MM.1S (cell line): ENCODE results near the gene LEUTX.

ENCODE experiments used
- DNase-seq: peaks from one replicate; pipeline ENCODE4 v3.0.0-alpha.2; 2015
- H2AFZ ChIP-seq: fragments of 300-600 bp; sonication (generic); 2 replicates; pipeline ENCODE4 v1.6.0; 2016; ENCODE audit warnings: antibody characterized with exemption, low read length
- H3F3A ChIP-seq: fragments of 300-600 bp; sonication (generic); 2 replicates; pipeline ENCODE4 v1.6.1; 2016; ENCODE audit warnings: mild to moderate bottlenecking, antibody characterized with exemption, low read length, moderate library complexity, mixed read lengths; ENCODE audit not compliant: insufficient read depth
- H3K27ac ChIP-seq: fragments of 300-600 bp; sonication (generic); 2 replicates; pipeline ENCODE4 v1.5.1; 2016; ENCODE audit warnings: mild to moderate bottlenecking, low read length
- H3K27me3 ChIP-seq: fragments of 300-600 bp; sonication (generic); replicated peaks from 2 replicates; pipeline ENCODE4 v1.6.0; 2016; ENCODE audit warnings: low read length; ENCODE audit not compliant: insufficient read depth
- H3K36me3 ChIP-seq: fragments of 300-600 bp; sonication (generic); replicated peaks from 2 replicates; pipeline ENCODE4 v1.6.1; 2016; ENCODE audit warnings: mild to moderate bottlenecking, low read length, mixed read lengths; ENCODE audit not compliant: insufficient read depth
- H3K4me1 ChIP-seq: fragments of 300-600 bp; sonication (generic); 2 replicates; pipeline ENCODE4 v1.6.1; 2016; ENCODE audit warnings: low read length, mixed read lengths
- H3K4me2 ChIP-seq: fragments of 300-600 bp; sonication (generic); 2 replicates; pipeline ENCODE4 v1.6.0; 2016; ENCODE audit warnings: low read depth, low read length
- H3K4me3 ChIP-seq: fragments of 300-600 bp; sonication (generic); 2 replicates; pipeline ENCODE4 v1.5.1; 2016; ENCODE audit warnings: low read length, mixed read lengths
- H3K79me2 ChIP-seq: fragments of 300-600 bp; sonication (generic); 2 replicates; pipeline ENCODE4 v1.6.1; 2016; ENCODE audit warnings: mixed run types, low read length, mixed read lengths
- H3K9ac ChIP-seq: fragments of 300-600 bp; sonication (generic); 2 replicates; pipeline ENCODE4 v1.6.1; 2016; ENCODE audit warnings: low read length, mixed read lengths
- H3K9me2 ChIP-seq: fragments of 300-600 bp; sonication (generic); replicated peaks from 2 replicates; pipeline ENCODE4 v1.6.1; 2016; ENCODE audit warnings: mild to moderate bottlenecking, low read length, mixed read lengths; ENCODE audit not compliant: insufficient read depth
- H3K9me3 ChIP-seq: fragments of 300-600 bp; sonication (generic); replicated peaks from 2 replicates; pipeline ENCODE4 v1.6.1; 2016; ENCODE audit warnings: mild to moderate bottlenecking, low read length, mixed read lengths; ENCODE audit not compliant: insufficient read depth
- H4K20me1 ChIP-seq: fragments of 300-600 bp; sonication (generic); 2 replicates; pipeline ENCODE4 v1.6.1; 2016; ENCODE audit warnings: mild to moderate bottlenecking, low read length, moderate library complexity, mixed read lengths; ENCODE audit not compliant: insufficient read depth
- EZH2 ChIP-seq: fragments of 300-600 bp; sonication (generic); optimal IDR thresholded peaks from 2 replicates; pipeline ENCODE3; 2017; ENCODE audit warnings: low read depth, mild to moderate bottlenecking, antibody characterized with exemption, low read length, mixed read lengths
- EZH2phosphoT487 ChIP-seq: fragments of 300-600 bp; sonication (generic); IDR thresholded peaks from 2 replicates; pipeline ENCODE4 v1.6.1; 2018; ENCODE audit warnings: antibody characterized with exemption, low read length
- TF ChIP-seq, protein P1 (sequence below): fragments of 300-600 bp; sonication (generic); IDR thresholded peaks from 2 replicates; pipeline ENCODE4 v1.5.1; 2016; ENCODE audit warnings: antibody characterized with exemption, low read length, mixed read lengths

LEUTX gene

GRCh38 chr19:39780894-39781293 is 2.2 kb downstream of the LEUTX start:
- Histone ChIP-seq H3K4me3 (no peak overlapping the region), H2AFZ (no peak overlapping the region), H3K4me2 (no peak overlapping the region), H3K27me3 (no peaks in the 10 kb centered on the region), H3K9me3 (no peaks in the 10 kb centered on the region), H3K79me2 (no peaks in the 10 kb centered on the region), H3K27ac (no peak overlapping the region), H3K9ac (no peak overlapping the region), H4K20me1 (no peaks in the 10 kb centered on the region), H3K4me1 (peaks cover 5% of the 10 kb centered on the region; the same call in 1 of the 2 replicates), H3K9me2 (no peaks in the 10 kb centered on the region), H3K36me3 (no peaks in the 10 kb centered on the region), H3F3A (no peaks in the 10 kb centered on the region)
- TF ChIP-seq EZH2 (no peak), EZH2phosphoT487 (no peak)
- TF ChIP-seq, protein P1, sequence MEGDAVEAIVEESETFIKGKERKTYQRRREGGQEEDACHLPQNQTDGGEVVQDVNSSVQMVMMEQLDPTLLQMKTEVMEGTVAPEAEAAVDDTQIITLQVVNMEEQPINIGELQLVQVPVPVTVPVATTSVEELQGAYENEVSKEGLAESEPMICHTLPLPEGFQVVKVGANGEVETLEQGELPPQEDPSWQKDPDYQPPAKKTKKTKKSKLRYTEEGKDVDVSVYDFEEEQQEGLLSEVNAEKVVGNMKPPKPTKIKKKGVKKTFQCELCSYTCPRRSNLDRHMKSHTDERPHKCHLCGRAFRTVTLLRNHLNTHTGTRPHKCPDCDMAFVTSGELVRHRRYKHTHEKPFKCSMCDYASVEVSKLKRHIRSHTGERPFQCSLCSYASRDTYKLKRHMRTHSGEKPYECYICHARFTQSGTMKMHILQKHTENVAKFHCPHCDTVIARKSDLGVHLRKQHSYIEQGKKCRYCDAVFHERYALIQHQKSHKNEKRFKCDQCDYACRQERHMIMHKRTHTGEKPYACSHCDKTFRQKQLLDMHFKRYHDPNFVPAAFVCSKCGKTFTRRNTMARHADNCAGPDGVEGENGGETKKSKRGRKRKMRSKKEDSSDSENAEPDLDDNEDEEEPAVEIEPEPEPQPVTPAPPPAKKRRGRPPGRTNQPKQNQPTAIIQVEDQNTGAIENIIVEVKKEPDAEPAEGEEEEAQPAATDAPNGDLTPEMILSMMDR: no peak
- no peak for DNase-seq

DNA sequence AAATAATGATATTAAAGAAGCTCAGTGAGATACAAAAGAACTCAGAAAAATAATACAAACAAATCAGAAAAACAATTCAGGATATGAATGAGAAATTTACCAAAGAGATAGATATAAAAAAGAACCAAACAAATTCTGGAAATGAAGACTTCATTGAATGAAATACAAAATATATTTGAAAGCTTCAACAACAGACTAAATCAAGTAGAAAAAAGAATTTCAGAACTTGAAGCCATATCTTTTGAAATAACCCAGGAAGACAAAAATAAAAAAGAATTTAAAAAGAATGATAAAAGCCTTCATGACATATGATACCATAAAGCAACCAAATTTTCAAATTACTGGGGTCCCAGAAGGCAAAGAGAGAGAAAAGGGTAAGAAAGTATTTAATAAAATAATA is 9.6 kb downstream of the LEUTX start:
- Histone ChIP-seq H3K79me2 (no peaks in the 10 kb centered on the region), H3K27ac (no peak overlapping the region), H3K4me1 (0 out of 2 replicates have a peak, but pooled peaks cover 5% of the 10 kb centered on the region), H3K27me3 (no peaks in the 10 kb centered on the region), H3F3A (no peaks in the 10 kb centered on the region), H3K9me3 (no peaks in the 10 kb centered on the region), H3K4me3 (no peak overlapping the region), H3K9me2 (no peaks in the 10 kb centered on the region), H2AFZ (no peak overlapping the region), H3K9ac (no peak overlapping the region), H3K4me2 (no peak overlapping the region), H3K36me3 (no peaks in the 10 kb centered on the region), H4K20me1 (no peaks in the 10 kb centered on the region)
- no peak for DNase-seq
- TF ChIP-seq EZH2 (no peak), EZH2phosphoT487 (no peak)
- TF ChIP-seq, protein P1: no peak

DNA sequence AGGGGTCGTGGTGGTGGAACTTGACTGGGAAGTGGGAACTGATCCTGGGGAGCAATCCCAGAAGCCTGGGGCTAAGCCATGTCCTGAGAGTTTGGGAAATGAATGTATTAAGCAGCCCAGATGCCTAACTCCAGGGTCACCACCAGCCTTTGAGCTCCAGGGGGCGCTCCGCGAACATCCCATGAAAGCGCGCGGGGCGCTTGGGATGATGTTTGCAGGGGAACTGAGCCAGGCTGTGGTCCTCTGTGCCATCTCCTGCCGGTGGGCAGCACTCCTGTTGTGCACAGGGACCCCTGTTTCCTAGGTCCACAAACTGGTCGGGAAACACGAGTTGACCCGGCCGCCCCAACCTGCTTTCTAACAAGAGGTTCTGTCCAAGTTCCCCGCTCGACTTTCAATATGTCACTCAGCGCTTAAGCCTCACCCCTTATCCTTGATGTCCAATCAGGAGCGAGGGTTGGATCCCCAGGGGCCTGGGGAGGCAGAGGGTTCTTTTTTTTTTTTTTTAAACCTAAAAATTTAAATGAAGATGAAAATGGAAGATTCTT is 14.4 kb downstream of the LEUTX start:
- peaks cover 6% of the 10 kb centered on the region for H3F3A ChIP-seq
- H3K27ac ChIP-seq: no peak overlapping the region
- H3K4me2 ChIP-seq: peak overlapping the region; percentile 56; the same call in 1 of the 2 replicates
- no peaks in the 10 kb centered on the region for H4K20me1 ChIP-seq
- peak overlapping the region; percentile 91 for H2AFZ ChIP-seq
- no peaks in the 10 kb centered on the region for H3K9me3 ChIP-seq
- 0 out of 2 replicates have a peak, but pooled peaks cover 3% of the 10 kb centered on the region for H3K27me3 ChIP-seq
- no peaks in the 10 kb centered on the region for H3K36me3 ChIP-seq
- peak; percentile 82 for DNase-seq
- no peaks in the 10 kb centered on the region for H3K9me2 ChIP-seq
- peak overlapping the region; percentile 31; the same call in 1 of the 2 replicates for H3K9ac ChIP-seq
- H3K4me1 ChIP-seq: peaks cover 13% of the 10 kb centered on the region; the same call in 1 of the 2 replicates
- no peaks in the 10 kb centered on the region for H3K79me2 ChIP-seq
- TF ChIP-seq EZH2phosphoT487 (no peak), EZH2 (no peak)
- TF ChIP-seq, protein P1: peak; percentile 96
- peak overlapping the region; percentile 81 for H3K4me3 ChIP-seq
